ENCODE measurements around the gene CFAP298. TPM values are rescaled to one million over a fixed set of nuclear protein-coding genes. Genes with fewer than 3 reads are reported as not detected.

CFAP298 gene
- total and polyA plus RNA-seq, 2 donors (not counting 3 experiments of a cell fraction or from before 2014, with no cell fraction given) = 17.6 to 44.1 TPM

DNA sequence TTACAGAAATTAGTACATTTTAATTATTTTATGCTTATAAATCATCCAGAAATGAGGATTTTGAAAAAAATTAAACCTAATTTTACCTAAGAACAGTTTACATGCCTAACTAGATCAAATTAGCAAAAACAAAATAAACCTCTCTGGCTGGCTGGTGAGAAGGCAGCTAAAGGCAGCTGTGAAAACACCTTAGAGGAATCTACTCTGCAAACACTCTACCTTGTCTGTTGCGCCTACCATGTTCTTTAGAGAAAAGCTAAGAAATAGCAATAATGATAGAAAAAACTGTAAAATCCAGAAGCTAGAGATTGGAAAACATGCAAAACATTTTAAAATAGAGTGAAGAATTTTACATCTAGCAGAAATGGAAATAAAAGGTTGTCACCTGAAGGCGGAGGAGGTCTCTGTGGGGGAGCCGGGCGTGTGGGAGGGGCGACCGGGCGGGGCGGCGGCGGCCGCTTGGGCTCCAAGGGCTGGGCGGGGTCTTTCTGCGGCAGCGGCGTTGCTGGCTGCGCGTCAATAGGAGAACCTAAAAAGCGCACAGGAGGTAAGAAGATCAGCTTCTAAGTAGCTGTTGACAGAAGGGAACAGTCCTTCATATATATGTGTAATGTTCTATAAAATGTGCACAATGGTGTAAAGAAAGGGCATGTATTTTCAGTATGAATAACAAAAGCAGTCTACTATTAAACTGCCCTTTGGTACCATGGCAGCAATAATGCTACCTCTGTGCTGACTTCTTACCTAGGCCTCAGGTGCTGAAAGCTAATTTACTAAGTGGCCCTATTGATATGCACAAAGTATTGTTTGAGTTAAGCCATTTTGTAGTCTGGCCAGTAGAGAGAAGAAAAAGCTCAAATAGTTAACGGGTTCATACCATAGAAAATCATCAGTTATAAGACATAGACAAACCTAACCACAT is 33.3 kb upstream of the CFAP298 start:
- no peak for FAIRE-seq

More for the DNA sequence above, 33.3 kb upstream of the CFAP298 start:
- Histone ChIP-seq H2AFZ (ENCODE audit: low read depth, low read length) (no peak overlapping the region), H3K9ac (replicated peaks; ENCODE audit: extremely low read depth, insufficient read depth, low read length) (no peak overlapping the region), H3K4me2 (ENCODE audit: insufficient read depth, low read length) (no peak overlapping the region), H3K27me3 (ENCODE audit: control insufficient read depth in 2 of 2, insufficient read depth in 2 of 2, low read length in 2 of 2) (no peaks in the 10 kb centered on the region), H3K27ac (ENCODE audit: insufficient read depth, low read depth, low read length) (no peak overlapping the region), H3K9me3 (replicated peaks; ENCODE audit: control insufficient read depth, insufficient read depth, low read length) (no peaks in the 10 kb centered on the region), H4K20me1 (replicated peaks; ENCODE audit: control insufficient read depth, extremely low read depth, insufficient read depth, low read length) (no peaks in the 10 kb centered on the region), H3K4me3 (replicated peaks in 1 of 3; ENCODE audit: insufficient read depth in 1 of 3, low read depth in 1 of 3, low read length in 3 of 3) (no peak overlapping the region), H3K9me1 (replicated peaks; ENCODE audit: control insufficient read depth, extremely low read depth, insufficient read depth, low read length) (no peaks in the 10 kb centered on the region), H3K4me1 (ENCODE audit: control insufficient read depth, extremely low read depth, insufficient read depth, low read length) (no peaks in the 10 kb centered on the region), H3K36me3 (ENCODE audit: control insufficient read depth in 2 of 2, extremely low read depth in 1 of 2, insufficient read depth in 2 of 2, low read length in 2 of 2) (peaks cover 3 to 4% of the 10 kb centered on the region in 2 experiments), H3K79me2 (ENCODE audit: control insufficient read depth, insufficient read depth, low read length) (no peaks in the 10 kb centered on the region)
- no peak for TF ChIP-seq MYC (IDR thresholded peaks at IDR 0.05; ENCODE audit: low read depth, low read length)
- TF ChIP-seq GATA2 (IDR thresholded peaks at IDR 0.05; ENCODE audit: insufficient read depth, insufficient read length, low read depth, low read length) = no peak
- no peak for TF ChIP-seq POLR2A (IDR thresholded peaks at IDR 0.05; ENCODE audit: low read depth, low read length)
- TF ChIP-seq EZH2 (IDR thresholded peaks at IDR 0.05; ENCODE audit: borderline replicate concordance, low read depth, low read length, severe bottlenecking) = no peak
- TF ChIP-seq, protein P1, sequence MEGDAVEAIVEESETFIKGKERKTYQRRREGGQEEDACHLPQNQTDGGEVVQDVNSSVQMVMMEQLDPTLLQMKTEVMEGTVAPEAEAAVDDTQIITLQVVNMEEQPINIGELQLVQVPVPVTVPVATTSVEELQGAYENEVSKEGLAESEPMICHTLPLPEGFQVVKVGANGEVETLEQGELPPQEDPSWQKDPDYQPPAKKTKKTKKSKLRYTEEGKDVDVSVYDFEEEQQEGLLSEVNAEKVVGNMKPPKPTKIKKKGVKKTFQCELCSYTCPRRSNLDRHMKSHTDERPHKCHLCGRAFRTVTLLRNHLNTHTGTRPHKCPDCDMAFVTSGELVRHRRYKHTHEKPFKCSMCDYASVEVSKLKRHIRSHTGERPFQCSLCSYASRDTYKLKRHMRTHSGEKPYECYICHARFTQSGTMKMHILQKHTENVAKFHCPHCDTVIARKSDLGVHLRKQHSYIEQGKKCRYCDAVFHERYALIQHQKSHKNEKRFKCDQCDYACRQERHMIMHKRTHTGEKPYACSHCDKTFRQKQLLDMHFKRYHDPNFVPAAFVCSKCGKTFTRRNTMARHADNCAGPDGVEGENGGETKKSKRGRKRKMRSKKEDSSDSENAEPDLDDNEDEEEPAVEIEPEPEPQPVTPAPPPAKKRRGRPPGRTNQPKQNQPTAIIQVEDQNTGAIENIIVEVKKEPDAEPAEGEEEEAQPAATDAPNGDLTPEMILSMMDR (IDR thresholded peaks at IDR 0.05; ENCODE audit: extremely low read depth in 1 of 2, insufficient read depth in 1 of 2, low read depth in 1 of 2, low read length in 2 of 2) = no peak
- TF ChIP-seq POLR2AphosphoS5 (IDR thresholded peaks at IDR 0.05; ENCODE audit: insufficient read depth, low read depth, low read length) = no peak
- TF ChIP-seq FOS (IDR thresholded peaks at IDR 0.05; ENCODE audit: borderline replicate concordance, insufficient read depth, low read length) = no peak
- TF ChIP-seq, protein P2, sequence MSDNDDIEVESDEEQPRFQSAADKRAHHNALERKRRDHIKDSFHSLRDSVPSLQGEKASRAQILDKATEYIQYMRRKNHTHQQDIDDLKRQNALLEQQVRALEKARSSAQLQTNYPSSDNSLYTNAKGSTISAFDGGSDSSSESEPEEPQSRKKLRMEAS (IDR thresholded peaks at IDR 0.05; ENCODE audit: insufficient read depth, insufficient read length) = no peak
- TF ChIP-seq JUN (IDR thresholded peaks at IDR 0.05; ENCODE audit: borderline replicate concordance, insufficient read depth, insufficient read length, low read depth) = no peak
- no peak for DNase-seq (ENCODE audit: low read depth, low spot score)
- POLR2A ChIA-PET = no interaction called here
- intact Hi-C loops (cut with micrococcal nuclease) = no loop called here
- dilution Hi-C loops (cut with MboI; ENCODE audit: extremely low pct_ligation_motif_present, low sequenced_read_pairs) = no loop called here
- no TSS peak for BruUV-seq (replicated peaks)
- CTCF ChIA-PET = interaction anchor here (1.1 kb wide), 1 partner anchor 180 kb away, joined by 3 read pairs; no protein-coding TSS in a partner anchor

Measured in endothelial cell of umbilical vein (primary cell).